GM18526 (cell line): ENCODE measurements around the gene OR8J3.

ENCODE experiments used
- POLR2A ChIP-seq: IDR thresholded peaks from 3 replicates; pipeline ENCODE4 v1.6.1; 2011; ENCODE audit not compliant: insufficient read length; ENCODE audit errors: extremely low read depth

Gene OR8J3, protein sequence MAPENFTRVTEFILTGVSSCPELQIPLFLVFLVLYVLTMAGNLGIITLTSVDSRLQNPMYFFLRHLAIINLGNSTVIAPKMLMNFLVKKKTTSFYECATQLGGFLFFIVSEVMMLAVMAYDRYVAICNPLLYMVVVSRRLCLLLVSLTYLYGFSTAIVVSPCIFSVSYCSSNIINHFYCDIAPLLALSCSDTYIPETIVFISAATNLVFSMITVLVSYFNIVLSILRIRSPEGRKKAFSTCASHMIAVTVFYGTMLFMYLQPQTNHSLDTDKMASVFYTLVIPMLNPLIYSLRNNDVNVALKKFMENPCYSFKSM

DNA sequence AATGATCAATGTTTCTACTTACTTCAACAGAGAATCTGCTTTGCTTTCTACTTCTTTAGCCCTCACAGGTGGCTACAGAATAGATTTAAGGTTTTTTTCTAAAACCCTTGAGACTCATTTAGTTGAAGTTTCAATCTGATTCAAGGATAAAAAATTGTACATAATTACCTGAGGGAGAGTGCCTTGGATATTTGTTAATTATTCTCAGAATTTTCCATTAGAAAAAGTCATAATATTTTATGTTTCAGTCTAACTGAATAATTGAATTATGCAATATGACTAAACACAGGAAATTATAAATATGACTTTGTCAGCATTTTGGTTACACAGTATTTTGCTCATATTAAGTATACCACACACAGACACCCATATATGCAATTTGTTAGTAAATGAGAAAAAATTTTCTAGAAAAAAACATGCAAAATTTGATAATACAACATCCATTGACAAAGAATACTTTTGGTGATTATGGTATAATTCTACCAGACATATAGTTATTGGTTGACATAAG is at the start of gene OR8J3:
Gene OR8J3, minus strand, starts transcription at position 51 of the 511 bp plus-strand sequence. CDS start 2,483 bp downstream, outside the sequence.
- TF ChIP-seq POLR2A = no peak

DNA sequence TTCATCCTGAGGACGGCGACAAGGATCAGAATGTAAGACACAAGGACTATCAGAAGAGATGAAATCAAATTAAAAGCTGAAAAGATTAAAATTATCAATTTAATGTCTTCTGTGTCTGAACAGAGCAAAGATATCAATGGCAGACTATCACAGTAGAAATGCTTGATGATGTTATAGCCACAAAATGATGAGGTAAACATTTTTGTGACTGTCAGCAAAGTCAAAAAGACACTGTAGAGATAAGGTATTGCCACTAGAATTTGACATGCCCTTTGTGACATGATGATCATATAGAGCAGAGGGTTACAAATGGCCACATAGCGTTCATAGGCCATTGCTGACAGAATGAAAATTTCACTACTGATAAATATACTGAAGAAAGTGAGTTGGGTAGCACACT is 48.6 kb upstream of the OR8J3 start:
- no peak for TF ChIP-seq POLR2A

DNA sequence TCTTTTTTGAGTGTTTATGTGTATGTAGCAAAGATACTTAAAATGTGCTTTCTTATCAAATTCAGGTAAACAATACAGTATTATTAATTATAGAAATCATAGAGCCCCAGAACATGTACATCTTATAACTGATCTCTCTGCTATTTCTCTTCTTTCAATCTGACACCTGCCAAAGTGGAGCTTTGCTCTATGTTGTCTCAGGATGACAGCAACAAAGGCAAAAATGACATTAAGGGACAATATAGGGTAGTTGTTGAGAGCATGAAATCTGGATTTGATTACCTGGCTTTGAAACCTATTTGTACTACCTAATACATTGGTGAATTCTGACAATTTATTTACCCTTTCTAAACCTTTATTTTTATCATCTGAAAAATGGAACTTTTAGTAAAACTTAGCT is 43.5 kb upstream of the OR8J3 start:
- TF ChIP-seq POLR2A = no peak

DNA sequence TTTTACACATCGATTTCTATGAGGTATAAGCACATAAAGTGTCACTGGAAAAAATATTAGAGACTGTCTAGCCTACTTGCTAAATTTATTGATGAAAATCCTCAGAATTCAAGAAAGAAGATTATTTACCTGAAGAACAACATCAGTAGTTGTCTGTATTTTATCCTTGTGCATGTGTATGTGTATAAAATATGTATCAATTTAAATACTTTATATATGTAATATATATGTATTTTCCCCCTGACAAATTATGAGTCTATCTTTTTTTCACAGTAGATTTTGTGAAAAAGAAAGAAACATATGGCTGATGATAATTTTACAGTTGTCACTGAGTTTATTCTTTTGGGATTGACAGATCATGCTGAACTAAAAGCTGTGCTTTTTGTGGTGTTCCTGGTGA is 36.3 kb upstream of the OR8J3 start, which contains the start of gene OR5J2:
Gene OR5J2, plus strand, starts transcription at position 301 of the 400 bp plus-strand sequence. Its CDS starts 0 bp downstream, at position 301.
- no peak for TF ChIP-seq POLR2A

DNA sequence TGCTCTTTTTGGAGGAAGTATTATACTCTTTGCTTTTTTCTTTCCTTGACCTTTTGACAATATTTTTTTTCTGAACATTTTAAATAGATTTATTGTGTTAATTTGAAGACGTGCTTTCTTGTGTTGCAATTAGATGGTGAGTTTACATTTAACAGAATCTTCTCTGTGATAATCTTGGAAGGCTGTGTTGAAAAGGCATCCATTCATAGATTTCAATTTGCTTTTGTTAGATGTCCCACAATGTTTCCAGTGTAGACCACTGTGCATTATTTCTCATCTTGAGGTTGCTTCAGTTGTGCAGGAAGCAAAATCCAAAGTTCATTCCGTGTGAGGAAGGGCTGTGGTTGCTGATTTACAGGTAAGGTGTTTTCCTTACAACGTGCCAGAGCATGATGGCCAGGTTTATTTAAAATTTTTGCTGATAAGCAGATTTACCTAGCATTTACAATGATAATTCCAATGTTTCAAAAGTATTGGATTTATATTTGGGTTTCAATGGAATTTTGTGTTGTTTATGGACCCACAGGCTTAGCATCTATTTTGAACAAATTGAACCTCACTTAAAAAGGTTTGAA is 32.3 kb upstream of the OR8J3 start:
- TF ChIP-seq POLR2A = no peak

DNA sequence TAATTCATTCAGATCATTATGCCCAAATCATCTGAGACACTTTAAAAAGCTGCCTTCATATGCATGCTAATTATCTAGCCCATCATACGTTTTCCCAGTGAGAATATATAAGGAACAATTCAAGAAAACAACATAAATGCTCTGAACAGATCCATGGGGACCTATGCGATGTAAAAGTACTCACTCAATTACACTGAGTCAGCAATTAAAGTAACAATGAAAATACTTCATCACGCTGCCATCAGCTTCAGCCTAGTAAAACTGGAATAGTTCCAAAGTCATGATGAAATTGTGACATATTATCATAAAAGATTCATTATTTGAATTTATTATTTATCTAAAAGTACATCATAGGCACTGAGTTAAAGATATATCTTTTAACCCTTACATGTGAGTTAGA is 23.8 kb upstream of the OR8J3 start:
- no peak for TF ChIP-seq POLR2A

DNA sequence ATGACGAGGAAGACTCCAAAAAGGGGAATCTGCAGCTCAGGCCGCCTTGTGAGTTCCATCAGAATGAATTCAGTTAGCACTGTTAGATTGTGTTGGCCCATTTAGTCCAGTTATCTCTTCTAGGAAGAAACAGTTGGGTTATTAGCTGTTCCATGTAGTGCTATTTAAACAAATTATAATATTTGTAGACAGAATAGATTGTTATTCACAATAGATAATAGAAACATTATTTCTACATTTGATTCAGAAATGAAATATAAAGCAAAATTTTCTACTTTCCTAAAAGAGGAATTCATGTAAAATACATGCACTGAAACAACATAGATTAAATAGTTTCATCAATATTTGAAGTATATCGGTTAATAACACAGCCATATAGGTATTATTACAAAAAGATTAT is 20.2 kb upstream of the OR8J3 start, which contains the start of gene OR8K5:
Gene OR8K5, minus strand, starts transcription at position 101 of the 400 bp plus-strand sequence. Its CDS starts 0 bp downstream, at position 101.
- TF ChIP-seq POLR2A = no peak

DNA sequence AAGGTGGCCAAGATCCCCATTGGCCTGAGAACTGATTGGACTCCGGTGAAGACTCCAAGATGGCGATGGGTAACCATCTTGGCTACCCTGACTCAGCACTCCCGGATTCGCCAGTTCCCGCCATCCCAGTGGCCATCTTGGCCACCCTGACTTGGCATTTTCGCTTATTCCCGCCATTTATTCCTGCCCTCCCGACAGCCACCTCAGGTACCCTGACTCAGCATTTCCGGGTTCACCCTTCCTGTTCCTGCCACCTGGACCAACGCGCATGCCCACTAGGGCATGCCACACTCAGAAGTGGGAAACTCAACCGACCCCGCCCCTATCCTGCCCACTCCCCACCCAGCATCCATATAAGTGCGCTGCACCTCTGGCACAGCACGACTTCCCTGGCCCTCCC is 12.3 kb upstream of the OR8J3 start:
- no peak for TF ChIP-seq POLR2A

DNA sequence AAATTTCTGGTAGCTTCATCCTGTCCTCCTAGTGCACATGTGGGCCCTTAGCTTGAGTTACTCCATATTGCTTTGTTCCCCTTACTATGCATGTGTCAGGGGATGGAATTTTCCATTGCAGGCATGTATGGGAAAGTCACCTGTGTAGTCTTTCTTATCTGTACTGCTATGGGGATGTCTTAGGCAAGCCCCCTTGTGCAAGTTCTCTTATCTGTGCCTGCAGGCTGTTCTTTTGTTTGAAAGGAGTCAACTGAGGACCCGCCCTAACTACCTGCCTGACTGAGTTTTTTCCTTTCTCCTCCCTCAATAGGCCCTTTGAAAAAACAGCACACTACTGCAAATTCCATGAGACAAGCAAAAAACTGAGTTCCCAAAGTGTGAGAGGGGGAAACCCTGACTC is 11.4 kb upstream of the OR8J3 start:
- TF ChIP-seq POLR2A = no peak

DNA sequence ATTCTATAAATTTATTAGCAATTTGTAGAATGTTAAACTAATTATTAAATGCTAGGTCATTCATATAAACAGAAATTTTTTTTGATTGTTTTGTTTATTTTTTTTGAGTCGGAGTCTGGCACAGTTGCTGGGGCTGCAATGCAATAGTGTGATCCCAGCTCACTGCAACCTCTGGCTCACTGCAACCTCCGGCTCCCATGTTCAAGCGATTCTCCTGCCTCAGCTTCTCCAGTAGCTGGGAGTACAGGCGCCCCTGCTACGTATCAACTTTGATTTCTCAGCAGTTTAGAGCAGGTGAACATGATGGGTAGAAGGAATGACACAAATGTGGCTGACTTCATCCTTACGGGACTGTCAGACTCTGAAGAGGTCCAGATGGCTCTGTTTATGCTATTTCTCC is 17.9 kb downstream of the OR8J3 start, which contains the start of gene OR8H3:
Gene OR8H3, plus strand, starts transcription at position 301 of the 400 bp plus-strand sequence. Its CDS starts 0 bp downstream, at position 301.
- TF ChIP-seq POLR2A = no peak

DNA sequence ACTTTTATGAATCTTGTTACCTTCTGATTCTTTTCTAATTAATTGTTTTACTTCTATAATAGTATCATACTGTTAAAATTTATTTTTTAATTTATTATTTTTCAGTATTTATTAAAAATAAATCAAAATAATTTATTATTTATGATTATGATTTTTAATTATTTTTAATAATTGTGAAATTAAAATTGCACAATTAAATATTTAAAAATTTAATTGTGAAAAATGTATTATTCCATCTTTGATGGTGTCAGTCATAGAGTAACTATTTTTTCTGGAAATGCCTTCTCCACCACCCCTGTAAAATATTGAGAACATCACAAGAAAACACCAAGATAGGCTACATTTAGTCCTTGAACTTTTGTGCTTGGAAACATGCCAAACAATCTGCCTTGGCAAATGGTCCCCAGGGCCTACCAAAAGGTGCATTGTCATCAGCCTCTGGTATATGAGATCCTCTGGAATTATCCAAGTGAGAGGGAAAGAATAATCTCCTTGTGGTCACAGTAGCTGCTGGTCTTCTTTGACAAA is 36.7 kb downstream of the OR8J3 start, which contains the start of gene OR8H2:
Gene OR8H2, plus strand, starts transcription at position 478 of the 528 bp plus-strand sequence. CDS start 1,356 bp downstream, outside the sequence.
- no peak for TF ChIP-seq POLR2A

DNA sequence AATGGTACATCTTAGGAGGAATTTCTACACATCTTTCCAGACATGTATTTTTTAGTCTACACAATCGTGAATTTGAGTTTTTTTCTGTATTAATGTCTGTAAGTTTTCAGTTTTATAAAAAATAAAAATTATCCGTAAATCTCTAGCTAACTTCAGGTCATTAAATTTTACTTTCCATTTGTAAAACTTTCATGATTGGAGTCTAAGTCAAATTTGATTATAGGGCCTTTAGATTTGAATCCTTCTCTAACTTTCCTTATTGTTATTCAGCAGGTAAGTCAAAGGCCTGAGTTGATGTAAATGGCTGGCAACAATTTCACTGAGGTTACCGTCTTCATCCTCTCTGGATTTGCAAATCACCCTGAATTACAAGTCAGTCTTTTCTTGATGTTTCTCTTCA is 47.0 kb downstream of the OR8J3 start, which contains the start of gene OR8I2:
Gene OR8I2, plus strand, starts transcription at position 301 of the 400 bp plus-strand sequence. Its CDS starts 0 bp downstream, at position 301.
- TF ChIP-seq POLR2A = no peak

DNA sequence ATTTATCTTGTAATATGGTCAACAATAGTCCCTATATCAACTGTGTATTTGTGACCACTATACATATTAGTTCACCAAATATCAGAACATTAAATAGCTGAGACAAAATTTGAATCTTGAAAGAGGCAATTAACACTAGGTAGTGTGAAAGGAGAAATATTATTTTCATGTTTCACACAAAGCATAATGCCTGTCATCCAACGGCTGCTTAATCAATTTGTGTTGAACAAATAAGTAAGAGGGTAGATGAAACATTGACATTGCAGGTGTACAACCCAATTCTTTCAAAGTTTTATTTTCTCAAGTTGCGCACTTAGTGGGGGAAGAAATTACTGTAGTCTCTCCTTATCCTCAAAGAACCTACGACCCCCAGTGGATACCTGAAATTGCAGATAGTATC is 50.3 kb downstream of the OR8J3 start:
- TF ChIP-seq POLR2A = no peak
